ENCODE data around the gene BOLA2B.
"Not testable (repeated sequence)": the region's sequence is repeated elsewhere in the genome, so short reads cannot be mapped to it uniquely, and the experiment has no call there.

The BOLA2B gene

GRCh38 chr16:30184096-30184890 lies 9.2 kb downstream of the BOLA2B start:
- no peak for DNase-seq

GRCh38 chr16:30183233-30184095 lies 10.0 kb downstream of the BOLA2B start, which contains the start of gene CORO1A:
Gene CORO1A, plus strand, starts transcription at chr16:30183602. Its CDS starts 1,608 bp downstream, at chr16:30185210.
- peak; percentile 25 to 75 for DNase-seq

GRCh38 chr16:30180741-30181140 lies 12.7 kb downstream of the BOLA2B start:
- no peak for DNase-seq

DNA sequence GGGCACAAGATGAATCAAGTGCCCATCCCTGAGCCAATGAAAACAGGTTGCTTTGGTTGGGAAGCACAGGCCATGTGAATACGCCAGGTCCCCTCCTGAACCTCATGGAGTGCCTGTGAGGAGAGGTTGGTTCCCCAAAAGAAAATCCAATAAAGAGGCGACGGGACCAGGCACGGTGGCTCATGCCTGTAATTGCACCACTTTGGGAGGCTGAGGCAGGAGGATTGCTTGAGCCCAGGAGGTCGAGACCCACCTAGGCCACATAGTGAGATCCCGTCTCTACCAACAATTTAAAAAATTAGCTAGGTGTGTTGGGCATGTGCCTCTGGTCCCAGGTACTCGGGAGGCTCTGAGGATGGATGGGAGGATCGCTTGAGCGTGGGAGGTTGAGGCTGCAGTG lies 13.5 kb downstream of the BOLA2B start:
- no peak for DNase-seq

GRCh38 chr16:30179195-30179594 lies 14.3 kb downstream of the BOLA2B start:
- DNase-seq: no peak

- DNase-seq: not testable (repeated sequence)
Measured at GRCh38 chr16:30176876-30177275, 16.6 kb downstream of the BOLA2B start.

DNA sequence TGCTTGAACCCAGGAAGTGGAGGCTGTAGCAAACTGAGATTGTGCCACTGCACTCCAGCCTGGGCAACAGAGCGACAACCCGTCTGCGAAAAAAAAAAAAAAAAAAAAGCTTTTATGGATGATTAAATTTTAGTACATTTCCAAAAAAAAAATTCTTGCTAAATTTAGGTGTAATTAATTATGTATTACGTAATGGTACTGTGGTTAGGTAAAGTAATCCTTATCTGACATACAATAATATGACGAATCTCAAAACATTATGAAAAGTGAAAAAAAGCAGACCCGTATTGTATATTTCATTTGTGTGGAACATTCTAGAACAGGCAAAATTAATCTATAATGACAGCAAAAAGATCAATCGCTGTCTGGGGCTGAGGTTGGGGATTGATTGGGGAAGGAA lies 20.4 kb downstream of the BOLA2B start:
- no peak for DNase-seq

- DNase-seq: not testable (repeated sequence)
Measured at GRCh38 chr16:30170145-30170544, 23.3 kb downstream of the BOLA2B start.

DNA sequence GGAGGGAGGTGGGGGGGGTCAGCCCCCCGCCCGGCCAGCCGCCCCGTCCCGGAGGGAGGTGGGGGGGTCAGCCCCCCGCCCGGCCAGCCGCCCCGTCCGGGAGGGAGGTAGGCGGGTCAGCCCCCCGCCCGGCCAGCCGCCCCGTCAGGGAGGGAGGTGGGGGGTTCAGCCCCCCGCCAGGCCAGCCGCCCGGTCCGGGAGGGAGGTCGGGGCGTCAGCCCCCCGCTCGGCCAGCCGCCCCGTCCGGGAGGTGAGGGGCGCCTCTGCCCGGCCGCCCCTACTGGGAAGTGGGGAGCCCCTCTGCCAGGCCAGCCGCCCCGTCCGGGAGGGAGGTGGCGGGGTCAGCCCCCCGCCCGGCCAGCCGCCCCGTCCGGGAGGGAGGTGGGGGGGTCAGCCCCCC lies 24.1 kb downstream of the BOLA2B start:
- not testable (repeated sequence) for DNase-seq

GRCh38 chr16:30168746-30169145 lies 24.7 kb downstream of the BOLA2B start:
- DNase-seq: not testable (repeated sequence)

DNA sequence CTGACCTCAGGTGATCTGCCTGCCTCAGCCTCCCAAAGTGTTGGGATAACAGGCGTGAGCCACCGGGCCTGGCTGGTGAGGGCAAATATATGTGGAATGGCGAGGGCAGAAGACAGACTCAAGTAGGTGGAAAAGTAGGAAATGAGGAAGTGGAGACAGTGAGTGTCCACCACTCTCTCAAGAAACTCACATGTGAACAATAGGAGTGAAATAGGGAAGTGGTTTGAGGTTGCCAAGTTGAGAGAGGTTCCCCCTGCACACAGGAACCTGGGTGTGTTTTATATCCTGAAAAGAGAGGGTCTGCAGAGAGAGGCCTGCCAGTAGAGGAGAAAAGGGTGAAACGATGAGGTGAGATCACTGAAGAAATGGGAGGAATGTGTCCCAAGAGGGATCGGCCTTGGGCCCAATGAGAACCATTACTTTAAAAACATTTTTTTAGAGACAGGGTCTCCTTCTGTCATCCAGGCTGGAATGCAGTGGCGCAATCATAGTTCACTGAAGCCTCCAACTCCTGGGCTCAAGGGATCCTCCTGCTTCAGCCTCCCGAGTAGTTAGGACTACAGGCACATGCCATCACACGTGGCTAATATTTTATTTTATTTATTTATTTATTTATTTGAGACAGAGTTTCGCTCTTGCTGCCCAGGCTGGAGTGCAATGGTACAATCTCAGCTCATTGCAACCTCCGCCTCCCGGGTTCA lies 27.1 kb downstream of the BOLA2B start:
- DNase-seq: no peak

GRCh38 chr16:30163538-30163937 lies 29.9 kb downstream of the BOLA2B start:
- no peak for DNase-seq

GRCh38 chr16:30157214-30157613 lies 36.3 kb downstream of the BOLA2B start:
- no peak for DNase-seq

DNA sequence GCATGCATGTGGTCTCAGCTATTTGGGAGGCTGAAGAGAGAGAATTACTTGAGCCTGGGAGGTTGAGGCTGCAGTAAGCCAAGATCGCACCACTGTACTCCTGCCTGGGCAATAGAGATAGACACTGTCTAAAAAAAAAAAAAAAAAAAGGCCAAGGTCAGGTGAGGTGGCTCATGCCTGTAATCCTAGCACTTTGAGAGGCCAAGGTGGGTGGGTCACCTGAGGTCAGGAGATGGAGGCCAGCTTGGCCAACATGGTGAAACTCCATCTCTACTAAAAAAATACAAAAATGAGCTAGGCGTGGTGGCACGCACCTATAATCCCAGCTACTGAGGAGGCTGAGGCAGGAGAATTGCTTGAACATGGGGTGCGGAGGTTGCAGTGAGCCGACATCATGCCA lies 38.3 kb downstream of the BOLA2B start:
- DNase-seq: no peak

DNA sequence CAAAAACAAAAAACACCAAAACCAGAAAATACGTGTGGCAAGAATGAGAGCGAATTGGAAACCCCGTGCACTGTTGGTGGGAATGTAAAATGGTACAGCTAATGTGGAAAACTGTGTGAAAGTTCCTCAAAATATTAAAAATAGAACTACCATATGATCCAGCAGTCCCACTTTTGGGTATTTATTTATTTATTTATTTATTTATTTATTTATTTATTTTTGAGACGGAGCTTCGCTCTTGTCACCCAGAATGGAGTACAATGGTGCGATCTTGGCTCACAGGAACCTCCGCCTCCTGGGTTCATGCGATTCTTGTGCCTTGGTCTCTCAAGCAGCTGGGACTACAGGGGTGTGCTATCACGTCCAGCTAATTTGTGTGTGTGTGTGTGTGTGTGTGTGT lies 40.9 kb downstream of the BOLA2B start:
- no peak for DNase-seq

DNA sequence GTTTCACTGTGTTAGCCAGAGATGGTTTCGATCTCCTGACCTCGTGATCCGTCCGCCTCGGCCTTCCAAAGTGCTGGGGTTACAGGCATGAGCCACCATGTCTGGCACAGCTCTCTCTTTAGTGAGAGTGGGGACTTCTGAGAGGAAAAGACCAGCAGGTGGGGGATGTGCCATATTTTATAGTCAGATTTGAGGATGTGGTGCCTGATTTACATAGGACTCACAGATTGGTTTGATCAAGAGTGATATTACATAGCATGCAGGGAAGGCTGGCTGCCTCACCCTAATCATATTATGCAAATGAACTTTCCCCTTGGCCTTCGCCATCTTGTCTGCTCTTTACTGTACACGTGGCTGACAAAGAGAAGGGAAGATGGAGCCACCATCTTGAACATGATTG lies 42.4 kb downstream of the BOLA2B start:
- no peak for DNase-seq

DNA sequence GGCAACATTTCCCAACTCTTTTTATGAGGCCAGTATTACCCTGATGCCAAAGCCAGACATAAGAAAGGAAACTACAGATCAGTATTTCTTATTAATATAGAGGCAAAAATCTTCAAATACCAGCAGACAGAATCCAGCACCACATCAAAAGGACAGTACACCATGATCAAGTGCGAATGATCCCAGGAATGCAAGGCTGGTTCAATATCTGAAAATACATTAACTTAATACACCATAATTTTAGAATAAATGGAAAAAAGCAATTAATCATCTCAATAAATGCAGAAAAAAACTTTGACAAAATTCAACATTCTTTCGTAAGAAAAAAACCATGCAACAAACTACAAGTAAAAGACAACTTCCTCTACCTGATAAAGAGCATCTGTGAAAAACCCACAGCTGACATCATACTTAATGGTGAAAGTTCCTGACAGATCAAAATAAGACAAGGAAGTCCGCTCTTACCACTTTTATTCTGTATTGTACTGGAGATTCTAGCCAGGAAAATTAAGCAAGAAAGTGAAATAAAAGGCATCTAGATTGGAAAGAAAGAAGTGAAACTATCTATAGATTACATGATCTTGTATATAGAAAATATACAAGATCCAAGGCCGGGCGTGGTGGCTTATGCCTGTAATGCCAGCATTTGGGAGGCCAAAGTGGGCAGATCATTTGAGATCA lies 44.1 kb downstream of the BOLA2B start:
- no peak for DNase-seq

GRCh38 chr16:30147843-30148510 lies 45.5 kb downstream of the BOLA2B start:
- DNase-seq: no peak

DNA sequence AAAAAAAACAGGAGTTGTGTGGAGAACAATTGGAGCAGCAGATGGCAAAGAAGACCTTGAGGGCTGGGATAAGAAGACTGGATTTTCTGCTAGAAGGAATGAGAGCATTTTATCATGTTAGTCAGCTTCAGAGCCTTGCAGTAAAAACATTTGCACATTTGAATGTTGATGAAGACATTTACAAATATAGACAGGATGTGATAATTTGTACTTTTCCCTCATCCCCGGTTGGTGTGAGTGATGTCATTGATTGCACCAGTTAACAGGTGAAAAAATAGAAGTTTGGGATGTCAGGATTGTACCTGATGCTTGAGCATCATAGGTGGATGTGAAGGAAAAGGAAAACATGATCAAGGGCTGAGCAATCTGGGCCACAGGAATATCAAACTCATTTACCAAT lies 47.8 kb downstream of the BOLA2B start:
- no peak for DNase-seq

DNA sequence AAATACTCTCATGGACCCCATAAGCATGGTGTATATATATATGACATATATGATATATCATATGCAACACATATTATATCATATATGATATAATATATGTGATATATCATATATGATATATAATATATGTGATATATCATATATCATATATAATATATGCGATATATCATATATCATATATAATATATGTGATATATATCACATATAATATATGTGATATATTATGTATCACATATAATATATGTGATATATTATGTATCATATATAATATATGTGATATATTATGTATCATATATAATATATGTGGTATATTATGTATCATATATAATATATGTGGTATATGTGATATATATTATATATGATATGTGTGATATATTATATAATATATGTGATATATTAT lies 48.5 kb downstream of the BOLA2B start:
- no peak for DNase-seq

- DNase-seq: no peak
Measured at GRCh38 chr16:30144017-30144416, 49.4 kb downstream of the BOLA2B start.

GRCh38 chr16:30143347-30143702 lies 50.1 kb downstream of the BOLA2B start:
- DNase-seq: no peak

Measured in NCI-H446 (cell line).